Endothelial cell of umbilical vein (primary cell): ENCODE results near the gene SORCS2. TPM values are rescaled to one million over a fixed set of nuclear protein-coding genes. Genes with fewer than 3 reads are reported as not detected.

ENCODE experiments used
- BruUV-seq: library from RNA; stranded (reverse); fragments of 400-500 nt; replicated peaks from 2 replicates; lab custom pipeline; 2021; lab: Mats Ljungman, UMichigan
- CTCF ChIA-PET: fragments of 300-600, 350-600 bp; sonication (Branson Sonifier 250); formaldehyde crosslinking; loops from one replicate; lab custom pipeline; 2021; ENCODE audit warnings: antibody characterized with exemption, inconsistent platforms; lab: Charles Lee
- POLR2A ChIA-PET: fragments of 300-600, 350-600 bp; sonication (Branson Sonifier 250); formaldehyde crosslinking; loops from one replicate; lab custom pipeline; 2021; ENCODE audit warnings: antibody characterized with exemption, inconsistent platforms; lab: Charles Lee
- DNase-seq: peaks from one replicate; pipeline ENCODE4 v3.0.0-alpha.2; 2011; ENCODE audit warnings: low read depth, low spot score
- FAIRE-seq: peaks from 2 replicates; lab custom pipeline; 2011; peaks lifted over from hg19 to GRCh38; lab: Jason Lieb, UNC
- H2AFZ ChIP-seq: 2 replicates; pipeline ENCODE4 v1.6.0; 2012; ENCODE audit warnings: low read depth, low read length, control low read depth, inconsistent platforms
- H3K27ac ChIP-seq: 2 replicates; pipeline ENCODE4 v1.5.1; 2011; ENCODE audit warnings: low read depth, mild to moderate bottlenecking, control low read depth, low read length, moderate library complexity; ENCODE audit not compliant: insufficient read depth
- H3K27me3 ChIP-seq, 2 experiments: 2 replicates each; pipeline versions ENCODE4 v1.6.0 to v1.6.1; 2011; ENCODE audit warnings: low read length in 2 of 2, mixed read lengths in 1 of 2; ENCODE audit not compliant: control insufficient read depth in 2 of 2, insufficient read depth in 2 of 2
- H3K36me3 ChIP-seq, 2 experiments: 2 replicates in 1 of 2; 3 replicates in 1 of 2; pipeline ENCODE4 v1.5.1; 2011; ENCODE audit warnings: low read length in 2 of 2, mild to moderate bottlenecking in 1 of 2, moderate library complexity in 1 of 2; ENCODE audit not compliant: control insufficient read depth in 2 of 2, insufficient read depth in 2 of 2; ENCODE audit errors: extremely low read depth in 1 of 2
- H3K4me1 ChIP-seq: 3 replicates; pipeline ENCODE4 v1.5.1; 2011; ENCODE audit warnings: mild to moderate bottlenecking, low read length; ENCODE audit not compliant: control insufficient read depth, insufficient read depth; ENCODE audit errors: extremely low read depth
- H3K4me2 ChIP-seq: 2 replicates; pipeline ENCODE4 v1.6.1; 2011; ENCODE audit warnings: low read length, control low read depth, mixed read lengths; ENCODE audit not compliant: insufficient read depth
- H3K4me3 ChIP-seq, 3 experiments: fragments of 200-600 bp in 1 of 3; sonication (generic), shearing (Covaris generic) in 1 of 3; replicated peaks in 1 of 3; 2 replicates each; pipeline ENCODE4 v1.5.1; 2011 to 2016; ENCODE audit warnings: control low read depth in 3 of 3, low read length in 3 of 3, mild to moderate bottlenecking in 2 of 3, inconsistent platforms in 1 of 3, low read depth in 1 of 3, moderate library complexity in 1 of 3; ENCODE audit not compliant: insufficient read depth in 1 of 3
- H3K79me2 ChIP-seq: 2 replicates; pipeline ENCODE4 v1.6.0; 2012; ENCODE audit warnings: low read length, inconsistent platforms; ENCODE audit not compliant: control insufficient read depth, insufficient read depth
- H3K9ac ChIP-seq: replicated peaks from 2 replicates; pipeline ENCODE3; 2011; ENCODE audit warnings: low read length, control low read depth; ENCODE audit not compliant: insufficient read depth; ENCODE audit errors: extremely low read depth
- H3K9me1 ChIP-seq: replicated peaks from 3 replicates; pipeline ENCODE4 v1.6.0; 2011; ENCODE audit warnings: mild to moderate bottlenecking, low read length; ENCODE audit not compliant: control insufficient read depth, insufficient read depth; ENCODE audit errors: extremely low read depth
- H3K9me3 ChIP-seq: replicated peaks from 2 replicates; pipeline ENCODE4 v1.5.1; 2012; ENCODE audit warnings: low read length, inconsistent platforms; ENCODE audit not compliant: control insufficient read depth, insufficient read depth
- H4K20me1 ChIP-seq: replicated peaks from 2 replicates; pipeline ENCODE3; 2011; ENCODE audit warnings: mild to moderate bottlenecking, low read length; ENCODE audit not compliant: control insufficient read depth, insufficient read depth; ENCODE audit errors: extremely low read depth
- EZH2 ChIP-seq: IDR thresholded peaks from 2 replicates; pipeline ENCODE4 v1.6.1; 2012; ENCODE audit warnings: borderline replicate concordance, low read depth, mild to moderate bottlenecking, moderate library complexity, low read length, inconsistent platforms; ENCODE audit not compliant: severe bottlenecking
- FOS ChIP-seq: IDR thresholded peaks from 2 replicates; pipeline ENCODE4 v1.6.1; 2011; ENCODE audit warnings: mild to moderate bottlenecking, low read length, moderate library complexity, borderline replicate concordance; ENCODE audit not compliant: insufficient read depth
- GATA2 ChIP-seq: IDR thresholded peaks from 2 replicates; pipeline ENCODE4 v1.7.0; 2011; ENCODE audit warnings: low read depth, mild to moderate bottlenecking, moderate library complexity, mixed read lengths, low read length; ENCODE audit not compliant: insufficient read length, insufficient read depth
- JUN ChIP-seq: IDR thresholded peaks from 2 replicates; pipeline ENCODE4 v1.6.1; 2011; ENCODE audit warnings: borderline replicate concordance, low read depth; ENCODE audit not compliant: insufficient read length, insufficient read depth
- MYC ChIP-seq: IDR thresholded peaks from one replicate; pipeline ENCODE4 v1.6.1; 2011; ENCODE audit warnings: mild to moderate bottlenecking, low read depth, low read length
- POLR2A ChIP-seq: IDR thresholded peaks from 2 replicates; pipeline ENCODE4 v1.6.1; 2012; ENCODE audit warnings: low read depth, mild to moderate bottlenecking, control low read depth, low read length
- POLR2AphosphoS5 ChIP-seq: IDR thresholded peaks from 2 replicates; pipeline ENCODE4 v1.6.1; 2012; ENCODE audit warnings: low read depth, mild to moderate bottlenecking, control low read depth, low read length, moderate library complexity; ENCODE audit not compliant: insufficient read depth
- dilution Hi-C: fragments of 300-500 bp; cut with MboI; formaldehyde crosslinking; loops from one replicate; pipeline ENCODE4 v1.15.0; 2019; ENCODE audit warnings: low sequenced_read_pairs; ENCODE audit not compliant: extremely low pct_ligation_motif_present
- intact Hi-C: fragments of 100-400 bp; cut with micrococcal nuclease; formaldehyde crosslinking; loops from one replicate; pipeline ENCODE4 v1.10.0; 2022
- polyA plus RNA-seq, 4 experiments: library from polyadenylated mRNA; depleted of rRNA in 3 of 4; stranded (reverse) in 3 of 4; unstranded in 1 of 4; fragments of >200 nt; gene quantifications; 2 replicates each; pipeline versions ENCODE4 v1.2.1 to v1.2.3, GENCODE V29; 2011 to 2012; ENCODE audit warnings: missing spikeins in 1 of 4
- total RNA-seq: library from RNA; stranded (reverse); gene quantifications from 2 replicates; pipeline ENCODE4 v1.2.3, GENCODE V29; 2021
- TF ChIP-seq, protein P1 (sequence below), 2 donors: IDR thresholded peaks; 1 replicate in 1 of 2; 2 replicates in 1 of 2; pipeline ENCODE4 v1.5.1; 2011; ENCODE audit warnings: low read length in 2 of 2, mild to moderate bottlenecking in 2 of 2, moderate library complexity in 2 of 2, control low read depth in 1 of 2, inconsistent platforms in 1 of 2, low read depth in 1 of 2; ENCODE audit not compliant: insufficient read depth in 1 of 2; ENCODE audit errors: extremely low read depth in 1 of 2
- TF ChIP-seq, protein P2 (sequence below): IDR thresholded peaks from 2 replicates; pipeline ENCODE4 v1.6.1; 2011; ENCODE audit not compliant: insufficient read depth, insufficient read length

Gene SORCS2
- total and polyA plus RNA-seq, 2 donors (not counting 3 experiments of a cell fraction or from before 2014, with no cell fraction given) = not detected

DNA sequence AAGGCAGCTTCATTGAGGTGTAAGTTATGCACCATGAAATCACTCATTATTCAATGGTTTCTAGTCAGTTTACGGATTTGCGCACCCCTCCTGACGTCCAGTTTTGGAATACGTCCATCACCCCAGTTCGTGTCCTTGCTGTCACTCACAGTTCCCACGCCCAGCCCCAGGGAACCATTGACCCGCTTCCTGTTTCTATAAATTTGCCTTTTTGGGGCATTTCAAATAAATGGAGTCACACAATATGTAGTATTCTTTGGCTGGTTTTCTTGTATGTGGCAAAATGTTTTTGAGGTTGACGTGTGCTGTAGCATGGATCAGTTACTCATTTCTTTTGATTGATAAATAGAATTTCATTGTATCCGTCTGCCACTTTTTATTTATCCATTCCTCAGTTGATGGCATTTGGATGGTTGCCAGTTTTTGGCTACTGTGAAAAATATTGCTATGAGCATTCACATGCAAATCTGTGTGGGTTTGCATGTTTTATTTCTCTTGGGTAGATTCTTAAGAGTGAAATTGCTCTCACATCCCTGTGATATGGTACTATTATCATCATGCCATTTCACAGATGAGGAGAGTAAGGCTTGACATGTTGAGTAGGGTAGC, 18.4 kb upstream of the SORCS2 start:
- Histone ChIP-seq H3K36me3 (no peaks in the 10 kb centered on the region), H3K79me2 (no peaks in the 10 kb centered on the region), H2AFZ (no peak overlapping the region), H3K27ac (no peak overlapping the region), H3K9me3 (no peaks in the 10 kb centered on the region), H3K4me2 (no peak overlapping the region), H4K20me1 (no peaks in the 10 kb centered on the region), H3K9me1 (no peaks in the 10 kb centered on the region), H3K4me1 (no peaks in the 10 kb centered on the region), H3K9ac (no peak overlapping the region), H3K4me3 (no peak overlapping the region), H3K27me3 (peaks cover 0 to 5% of the 10 kb centered on the region in 2 experiments)
- POLR2A ChIA-PET = no interaction called here
- DNase-seq (no peak), FAIRE-seq (no peak)
- intact Hi-C loops = no loop called here
- no TSS peak for BruUV-seq
- TF ChIP-seq MYC (no peak), GATA2 (no peak), FOS (no peak), POLR2A (no peak), EZH2 (no peak), POLR2AphosphoS5 (no peak), JUN (no peak)
- TF ChIP-seq, protein P1, sequence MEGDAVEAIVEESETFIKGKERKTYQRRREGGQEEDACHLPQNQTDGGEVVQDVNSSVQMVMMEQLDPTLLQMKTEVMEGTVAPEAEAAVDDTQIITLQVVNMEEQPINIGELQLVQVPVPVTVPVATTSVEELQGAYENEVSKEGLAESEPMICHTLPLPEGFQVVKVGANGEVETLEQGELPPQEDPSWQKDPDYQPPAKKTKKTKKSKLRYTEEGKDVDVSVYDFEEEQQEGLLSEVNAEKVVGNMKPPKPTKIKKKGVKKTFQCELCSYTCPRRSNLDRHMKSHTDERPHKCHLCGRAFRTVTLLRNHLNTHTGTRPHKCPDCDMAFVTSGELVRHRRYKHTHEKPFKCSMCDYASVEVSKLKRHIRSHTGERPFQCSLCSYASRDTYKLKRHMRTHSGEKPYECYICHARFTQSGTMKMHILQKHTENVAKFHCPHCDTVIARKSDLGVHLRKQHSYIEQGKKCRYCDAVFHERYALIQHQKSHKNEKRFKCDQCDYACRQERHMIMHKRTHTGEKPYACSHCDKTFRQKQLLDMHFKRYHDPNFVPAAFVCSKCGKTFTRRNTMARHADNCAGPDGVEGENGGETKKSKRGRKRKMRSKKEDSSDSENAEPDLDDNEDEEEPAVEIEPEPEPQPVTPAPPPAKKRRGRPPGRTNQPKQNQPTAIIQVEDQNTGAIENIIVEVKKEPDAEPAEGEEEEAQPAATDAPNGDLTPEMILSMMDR (IDR thresholded peaks at IDR 0.05; ENCODE audit: extremely low read depth in 1 of 2, insufficient read depth in 1 of 2, low read depth in 1 of 2, low read length in 2 of 2) = no peak
- TF ChIP-seq, protein P2, sequence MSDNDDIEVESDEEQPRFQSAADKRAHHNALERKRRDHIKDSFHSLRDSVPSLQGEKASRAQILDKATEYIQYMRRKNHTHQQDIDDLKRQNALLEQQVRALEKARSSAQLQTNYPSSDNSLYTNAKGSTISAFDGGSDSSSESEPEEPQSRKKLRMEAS = no peak
- dilution Hi-C loops = no loop called here
- CTCF ChIA-PET = interaction anchor here (0.9 to 1.5 kb wide), 2 partner anchors 11 to 12 kb away, joined by 3 read pairs; no protein-coding TSS in a partner anchor
